IPS-20b (cell line): ENCODE data around the gene GRAPL.
"Not testable (repeated sequence)": the region's sequence is repeated elsewhere in the genome, so short reads cannot be mapped to it uniquely, and the experiment has no call there.

Experiments
- H3K27ac ChIP-seq: one replicate; pipeline ENCODE4 v1.5.1; 2013; ENCODE audit warnings: low read length
- H3K27me3 ChIP-seq: 2 replicates; pipeline ENCODE4 v1.6.1; 2013; ENCODE audit warnings: mild to moderate bottlenecking, low read length, inconsistent platforms; ENCODE audit not compliant: insufficient read depth
- H3K36me3 ChIP-seq: 2 replicates; pipeline ENCODE4 v1.6.1; 2013; ENCODE audit warnings: low read depth, mild to moderate bottlenecking, inconsistent platforms, low read length, moderate library complexity; ENCODE audit not compliant: insufficient read depth
- H3K4me1 ChIP-seq: 2 replicates; pipeline ENCODE4 v1.6.1; 2013; ENCODE audit warnings: mild to moderate bottlenecking, control low read depth, inconsistent platforms, low read length, moderate library complexity; ENCODE audit not compliant: insufficient read depth
- H3K4me3 ChIP-seq: 2 replicates; pipeline ENCODE4 v1.5.1; 2013; ENCODE audit warnings: mild to moderate bottlenecking, low read length, inconsistent platforms
- H3K9ac ChIP-seq: 2 replicates; pipeline ENCODE4 v1.6.1; 2013; ENCODE audit warnings: low read depth, mild to moderate bottlenecking, inconsistent platforms, low read length, moderate library complexity
- H3K9me3 ChIP-seq: 2 replicates; pipeline ENCODE4 v1.6.1; 2013; ENCODE audit warnings: mild to moderate bottlenecking, low read depth, low read length, inconsistent platforms; ENCODE audit not compliant: insufficient read depth

The GRAPL gene

GRCh38 chr17:19143097-19143777, 15.8 kb downstream of the GRAPL start:
- not testable (repeated sequence) for H3K9ac ChIP-seq, H3K27ac ChIP-seq, H3K4me1 ChIP-seq, H3K4me3 ChIP-seq, H3K9me3 ChIP-seq, H3K36me3 ChIP-seq, H3K27me3 ChIP-seq

- H3K9ac ChIP-seq, H3K9me3 ChIP-seq, H3K4me3 ChIP-seq, H3K4me1 ChIP-seq, H3K36me3 ChIP-seq, H3K27ac ChIP-seq, H3K27me3 ChIP-seq: not testable (repeated sequence)
These were observed 17.0 kb downstream of the GRAPL start for GRCh38 chr17:19144373-19144772.

GRCh38 chr17:19145471-19145870, 18.1 kb downstream of the GRAPL start:
- H3K4me1 ChIP-seq, H3K27ac ChIP-seq, H3K36me3 ChIP-seq, H3K9ac ChIP-seq, H3K9me3 ChIP-seq, H3K27me3 ChIP-seq, H3K4me3 ChIP-seq: not testable (repeated sequence)

GRCh38 chr17:19150678-19151615, 23.6 kb downstream of the GRAPL start:
- H3K27me3 ChIP-seq, H3K4me1 ChIP-seq, H3K9me3 ChIP-seq, H3K4me3 ChIP-seq, H3K27ac ChIP-seq, H3K36me3 ChIP-seq, H3K9ac ChIP-seq: not testable (repeated sequence)

GRCh38 chr17:19157628-19158027, 30.2 kb downstream of the GRAPL start:
- H3K4me3 ChIP-seq, H3K36me3 ChIP-seq, H3K27me3 ChIP-seq, H3K9me3 ChIP-seq, H3K4me1 ChIP-seq, H3K9ac ChIP-seq, H3K27ac ChIP-seq: not testable (repeated sequence)

GRCh38 chr17:19158478-19158877, 31.1 kb downstream of the GRAPL start:
- H3K9ac ChIP-seq, H3K27me3 ChIP-seq, H3K27ac ChIP-seq, H3K4me3 ChIP-seq, H3K9me3 ChIP-seq, H3K36me3 ChIP-seq, H3K4me1 ChIP-seq: not testable (repeated sequence)

- not testable (repeated sequence) for H3K9me3 ChIP-seq, H3K4me1 ChIP-seq, H3K4me3 ChIP-seq, H3K9ac ChIP-seq, H3K27ac ChIP-seq, H3K36me3 ChIP-seq, H3K27me3 ChIP-seq
These were observed 31.5 kb downstream of the GRAPL start for GRCh38 chr17:19158938-19159337.

GRCh38 chr17:19161308-19162107, 34.1 kb downstream of the GRAPL start:
- not testable (repeated sequence) for H3K27ac ChIP-seq, H3K9ac ChIP-seq, H3K36me3 ChIP-seq, H3K4me1 ChIP-seq, H3K4me3 ChIP-seq, H3K27me3 ChIP-seq, H3K9me3 ChIP-seq

GRCh38 chr17:19162384-19163216, 35.2 kb downstream of the GRAPL start:
- not testable (repeated sequence) for H3K9ac ChIP-seq

GRCh38 chr17:19174422-19174821, 47.0 kb downstream of the GRAPL start:
- not testable (repeated sequence) for H3K27me3 ChIP-seq, H3K4me1 ChIP-seq, H3K4me3 ChIP-seq, H3K9me3 ChIP-seq, H3K27ac ChIP-seq, H3K9ac ChIP-seq, H3K36me3 ChIP-seq

More at GRCh38 chr17:19162384-19163216, 35.2 kb downstream of the GRAPL start:
- H3K27me3 ChIP-seq, H3K27ac ChIP-seq, H3K36me3 ChIP-seq, H3K4me3 ChIP-seq, H3K9me3 ChIP-seq, H3K4me1 ChIP-seq: not testable (repeated sequence)

GRCh38 chr17:19175410-19175809, 48.0 kb downstream of the GRAPL start:
- H3K4me1 ChIP-seq, H3K27ac ChIP-seq, H3K9me3 ChIP-seq, H3K4me3 ChIP-seq, H3K36me3 ChIP-seq, H3K27me3 ChIP-seq, H3K9ac ChIP-seq: not testable (repeated sequence)
